ENCODE measurements around the gene STAC2. TPM values are rescaled to one million over a fixed set of nuclear protein-coding genes. Genes with fewer than 3 reads are reported as not detected.
A peak's percentile ranks its signal among the peaks of the same experiment; 100 is the strongest.

The STAC2 gene
- total and polyA plus RNA-seq, 9 of the 15 experiments (the other 6 are each of a cell fraction or from before 2014, with no cell fraction given) = not detected

- TF ChIP-seq ZBTB40 (IDR thresholded peaks at IDR 0.05) = no peak; the same call in 1 of the 2 replicates
- no peak for TF ChIP-seq ZBTB40 (CRISPR knock-in tag; IDR thresholded peaks at IDR 0.05)
- peak; percentile 88; the same call in 1 of the 2 replicates for TF ChIP-seq SREBF1 (IDR thresholded peaks at IDR 0.05; ENCODE audit: borderline replicate concordance, low read depth, low read length)
- TF ChIP-seq TOE1 (IDR thresholded peaks at IDR 0.05; ENCODE audit: borderline replicate concordance) = peak; percentile 54; the same call in 1 of the 2 replicates
- TF ChIP-seq TOE1 (CRISPR knock-in tag; IDR thresholded peaks at IDR 0.05; ENCODE audit: borderline replicate concordance, low read depth) = no peak
- TF ChIP-seq CGGBP1 (CRISPR knock-in tag; IDR thresholded peaks at IDR 0.05) = peak; percentile 6; the same call in 1 of the 2 replicates
- peak; percentile 97 for TF ChIP-seq BRD4 (IDR thresholded peaks at IDR 0.05)
- TF ChIP-seq NBN (IDR thresholded peaks at IDR 0.05; ENCODE audit: low read depth) = no peak
- no peak; the same call in 1 of the 2 replicates for TF ChIP-seq ELF4 (CRISPR knock-in tag; IDR thresholded peaks at IDR 0.05)
- no peak; the same call in 1 of the 2 replicates for TF ChIP-seq C11orf30 (IDR thresholded peaks at IDR 0.05; ENCODE audit: low read depth)
- TF ChIP-seq IFI16 (CRISPR knock-in tag; IDR thresholded peaks at IDR 0.05) = no peak
- TF ChIP-seq PKNOX1 (IDR thresholded peaks at IDR 0.05) = no peak
- no peak for TF ChIP-seq SRSF7 (optimal IDR thresholded peaks at IDR 0.05; ENCODE audit: low read depth, low read length)
- no peak for TF ChIP-seq RBM14 (IDR thresholded peaks at IDR 0.05; ENCODE audit: borderline replicate concordance, insufficient read depth, low read depth, low read length)
- TF ChIP-seq ELK1 (CRISPR knock-in tag; IDR thresholded peaks at IDR 0.05) = no peak
Observed at GRCh38 chr17:39200070-39200879, 25.5 kb downstream of the STAC2 start, which contains the start of gene RPL19 (continued).

All from K562 (cell line).